DMS 273 treated with DMSO at 0.1 percent for 48 hours (cell line): ENCODE measurements around the gene TBC1D2.
A peak's percentile ranks its signal among the peaks of the same experiment; 100 is the strongest.
"Not testable (repeated sequence)": the region's sequence is repeated elsewhere in the genome, so short reads cannot be mapped to it uniquely, and the experiment has no call there.

Experiments
- DNase-seq: peaks from one replicate; lab custom pipeline; 2025; lab: John Stamatoyannopoulos, UW

TBC1D2 gene, protein sequence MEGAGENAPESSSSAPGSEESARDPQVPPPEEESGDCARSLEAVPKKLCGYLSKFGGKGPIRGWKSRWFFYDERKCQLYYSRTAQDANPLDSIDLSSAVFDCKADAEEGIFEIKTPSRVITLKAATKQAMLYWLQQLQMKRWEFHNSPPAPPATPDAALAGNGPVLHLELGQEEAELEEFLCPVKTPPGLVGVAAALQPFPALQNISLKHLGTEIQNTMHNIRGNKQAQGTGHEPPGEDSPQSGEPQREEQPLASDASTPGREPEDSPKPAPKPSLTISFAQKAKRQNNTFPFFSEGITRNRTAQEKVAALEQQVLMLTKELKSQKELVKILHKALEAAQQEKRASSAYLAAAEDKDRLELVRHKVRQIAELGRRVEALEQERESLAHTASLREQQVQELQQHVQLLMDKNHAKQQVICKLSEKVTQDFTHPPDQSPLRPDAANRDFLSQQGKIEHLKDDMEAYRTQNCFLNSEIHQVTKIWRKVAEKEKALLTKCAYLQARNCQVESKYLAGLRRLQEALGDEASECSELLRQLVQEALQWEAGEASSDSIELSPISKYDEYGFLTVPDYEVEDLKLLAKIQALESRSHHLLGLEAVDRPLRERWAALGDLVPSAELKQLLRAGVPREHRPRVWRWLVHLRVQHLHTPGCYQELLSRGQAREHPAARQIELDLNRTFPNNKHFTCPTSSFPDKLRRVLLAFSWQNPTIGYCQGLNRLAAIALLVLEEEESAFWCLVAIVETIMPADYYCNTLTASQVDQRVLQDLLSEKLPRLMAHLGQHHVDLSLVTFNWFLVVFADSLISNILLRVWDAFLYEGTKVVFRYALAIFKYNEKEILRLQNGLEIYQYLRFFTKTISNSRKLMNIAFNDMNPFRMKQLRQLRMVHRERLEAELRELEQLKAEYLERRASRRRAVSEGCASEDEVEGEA

DNA sequence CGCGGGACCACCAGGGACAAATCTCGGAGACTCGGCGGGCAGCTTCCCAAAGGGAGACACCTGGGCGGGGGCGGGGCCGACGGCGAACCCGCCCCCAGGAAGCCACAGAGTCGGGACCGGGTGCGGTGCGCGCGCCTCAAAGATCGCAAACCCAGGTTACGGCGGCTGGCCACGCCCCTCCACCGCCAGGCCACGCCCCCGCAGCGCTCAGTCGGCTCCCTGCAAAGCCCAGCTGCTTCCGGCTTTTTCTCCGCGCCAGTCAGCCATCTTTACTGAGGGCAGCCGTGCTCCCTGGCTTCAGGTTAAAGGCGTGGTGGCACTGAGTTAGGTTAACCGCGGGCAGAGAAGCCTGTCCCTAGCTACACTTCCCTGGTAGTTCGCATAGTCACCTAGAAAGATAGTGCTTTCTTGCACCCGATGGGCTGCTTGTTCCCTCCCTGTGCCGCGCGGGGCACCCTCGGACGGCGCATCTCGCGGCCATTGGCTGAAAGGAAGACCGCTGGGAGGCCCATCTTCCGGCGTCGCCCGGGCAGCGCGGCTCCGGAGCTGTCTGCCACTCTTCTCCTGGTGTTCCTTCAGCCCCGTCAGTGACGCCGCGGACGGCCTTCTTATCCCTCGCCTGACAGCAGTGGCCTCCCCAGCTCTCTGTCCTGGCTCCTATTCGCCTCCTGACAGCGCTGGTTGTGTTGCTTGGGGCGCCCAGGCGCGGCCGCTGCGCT is at the start of gene TBC1D2:
TSS of gene TBC1D2 (minus strand) at position 72 of the 719 bp plus-strand sequence. CDS start 108 bp downstream, outside the sequence.
- peak; percentile 88 for DNase-seq

DNA sequence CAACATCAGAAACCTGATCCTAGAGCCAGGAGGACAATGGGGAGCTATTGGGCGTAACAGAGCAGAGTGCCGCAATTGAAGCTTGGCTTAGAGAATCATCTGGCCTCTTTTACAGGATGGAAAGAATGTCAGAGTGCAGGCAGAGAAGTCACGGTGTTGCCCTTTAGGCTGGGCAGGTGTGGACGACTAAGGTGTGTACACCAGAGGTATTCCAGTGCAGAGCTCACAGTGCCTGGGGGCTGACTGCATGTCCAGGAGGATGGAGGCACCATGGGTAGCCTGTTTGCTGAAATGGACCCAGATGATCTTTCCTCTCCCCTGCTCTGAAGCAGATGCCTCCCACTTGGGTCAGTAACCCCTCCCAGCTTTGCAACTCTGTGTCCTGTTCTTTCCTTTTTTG is 48.9 kb upstream of the TBC1D2 start:
- no peak for DNase-seq

DNA sequence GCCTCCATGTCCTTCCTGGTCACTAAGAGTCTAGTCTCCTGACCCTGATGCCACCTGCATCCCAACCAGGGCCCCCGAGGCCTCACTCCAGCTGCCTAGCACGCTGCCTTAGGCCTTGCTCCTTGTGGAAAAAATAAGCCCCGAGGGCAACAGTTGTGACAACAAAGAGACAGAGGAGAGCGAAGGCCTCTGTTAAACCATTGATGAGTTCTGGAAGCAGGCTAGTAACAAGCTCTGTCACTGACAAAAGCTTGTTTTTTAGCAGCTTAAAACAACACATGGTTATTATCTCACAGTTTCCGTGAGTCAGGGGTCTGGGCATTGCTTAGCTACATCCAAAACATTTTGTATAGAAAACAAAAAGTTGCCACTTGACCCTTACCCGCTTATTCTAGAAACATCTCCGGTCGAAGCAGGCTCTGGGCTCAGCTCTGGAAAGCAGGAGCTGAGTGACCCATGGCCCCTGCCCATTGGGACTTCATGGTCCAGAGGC is 48.2 kb upstream of the TBC1D2 start:
- no peak for DNase-seq

DNA sequence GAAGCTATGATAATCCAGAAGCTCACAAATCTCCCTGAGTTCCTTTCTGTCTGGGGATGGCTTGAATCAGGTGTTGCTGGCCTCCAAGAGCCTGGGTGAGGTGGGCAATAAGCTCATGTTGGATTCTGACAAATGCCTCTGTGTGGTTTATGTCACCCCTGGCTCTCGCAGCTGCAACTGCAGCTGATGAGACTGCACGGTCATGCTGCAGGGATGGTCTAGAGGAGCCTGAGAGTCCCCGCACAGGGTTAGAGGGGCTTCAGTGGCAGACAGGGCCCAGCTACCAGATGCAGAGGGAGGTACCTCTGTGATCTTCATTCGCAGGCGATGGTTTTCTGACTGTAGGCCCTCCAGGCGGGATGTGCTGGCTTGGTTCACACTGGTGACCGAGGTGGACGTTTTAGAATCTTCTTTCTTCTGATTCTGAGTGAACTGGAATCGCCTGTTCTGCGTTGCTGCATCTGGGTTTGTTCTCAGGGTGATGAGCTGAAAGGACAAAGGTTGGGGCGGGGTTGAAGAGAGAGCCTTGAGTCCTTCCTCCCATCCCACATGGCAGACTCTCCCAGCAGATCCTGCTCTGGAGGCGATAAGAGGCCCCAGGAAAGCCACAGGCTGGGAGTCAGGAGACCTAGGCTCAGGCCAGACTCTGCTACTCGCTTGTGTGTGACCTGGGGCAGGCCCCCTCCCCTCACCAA is 47.6 kb upstream of the TBC1D2 start:
- no peak for DNase-seq

DNA sequence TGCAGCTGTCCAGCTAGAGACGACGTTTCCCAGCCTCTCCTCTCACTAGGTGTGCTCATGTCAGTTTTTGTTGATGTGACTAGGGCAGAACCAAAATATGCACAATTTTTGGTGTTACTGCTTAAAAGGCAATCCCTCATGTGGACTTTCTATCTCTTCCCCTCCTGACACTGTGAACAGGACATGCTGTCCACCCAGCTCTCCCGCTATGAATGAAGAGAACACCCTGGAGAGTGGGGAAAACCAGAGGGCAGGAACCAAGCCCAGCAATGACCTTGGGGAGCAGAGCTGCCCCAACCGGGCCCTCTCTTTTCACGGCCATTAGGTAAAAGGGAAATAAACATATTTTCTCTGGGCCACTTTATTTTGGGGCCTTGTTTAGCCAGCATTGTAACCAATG is 46.7 kb upstream of the TBC1D2 start:
- DNase-seq: no peak

DNA sequence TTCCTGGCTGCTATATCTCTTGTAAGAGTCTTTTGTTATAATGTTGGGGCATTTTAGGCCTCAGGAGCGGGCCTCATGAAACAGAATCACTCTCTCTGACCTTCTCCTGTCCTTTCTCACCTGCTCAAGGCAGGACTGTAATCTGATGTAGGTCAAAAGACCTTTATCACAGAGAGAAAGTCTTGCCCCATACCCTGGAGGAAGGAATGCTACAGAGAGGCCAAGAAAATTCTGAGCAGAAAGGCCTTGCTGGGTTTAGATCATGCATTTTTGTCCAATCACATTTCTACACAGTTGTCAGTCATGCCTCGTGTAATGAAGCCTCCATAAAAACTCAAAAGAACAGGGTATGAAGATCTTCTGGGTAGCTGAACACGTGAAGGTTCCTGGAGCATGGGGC is 45.2 kb upstream of the TBC1D2 start:
- DNase-seq: no peak

DNA sequence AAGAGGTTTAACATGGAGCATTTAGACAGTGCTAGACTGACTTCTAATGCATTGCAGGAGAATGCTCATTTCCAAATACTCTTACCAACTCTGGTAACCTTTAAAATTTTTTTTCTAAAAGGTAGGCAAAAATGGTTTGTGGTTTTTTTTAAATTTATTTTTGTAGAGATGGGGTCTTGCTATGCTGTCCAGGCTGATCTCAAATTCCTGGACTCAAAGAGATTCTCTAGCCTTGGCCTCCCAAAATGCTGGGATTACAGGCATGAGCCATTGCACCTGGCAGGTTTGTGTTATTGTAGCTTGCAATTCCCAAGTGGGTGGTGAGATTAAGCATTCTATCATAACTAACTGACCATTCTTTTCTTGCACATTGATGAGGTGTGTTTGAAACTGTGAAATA is 43.0 kb upstream of the TBC1D2 start:
- no peak for DNase-seq

DNA sequence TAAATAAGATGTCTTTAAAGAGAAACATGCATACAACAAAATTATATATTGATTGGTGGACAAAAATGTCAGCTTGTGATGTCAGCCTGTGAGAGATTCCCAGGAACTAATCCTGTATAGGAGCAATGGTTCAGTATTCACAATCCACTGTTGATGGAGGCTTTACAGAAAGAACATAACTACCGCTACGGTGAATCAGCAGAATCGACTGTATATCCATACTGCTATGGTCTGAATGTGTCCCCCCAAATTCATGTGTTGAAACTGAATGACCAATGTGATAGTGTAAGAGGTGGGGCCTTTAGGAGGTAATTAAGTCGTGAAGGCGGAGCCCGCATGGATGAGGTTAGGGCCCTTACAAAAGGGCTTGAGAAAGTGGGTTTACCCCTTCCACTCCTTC is 40.4 kb upstream of the TBC1D2 start:
- DNase-seq: no peak

DNA sequence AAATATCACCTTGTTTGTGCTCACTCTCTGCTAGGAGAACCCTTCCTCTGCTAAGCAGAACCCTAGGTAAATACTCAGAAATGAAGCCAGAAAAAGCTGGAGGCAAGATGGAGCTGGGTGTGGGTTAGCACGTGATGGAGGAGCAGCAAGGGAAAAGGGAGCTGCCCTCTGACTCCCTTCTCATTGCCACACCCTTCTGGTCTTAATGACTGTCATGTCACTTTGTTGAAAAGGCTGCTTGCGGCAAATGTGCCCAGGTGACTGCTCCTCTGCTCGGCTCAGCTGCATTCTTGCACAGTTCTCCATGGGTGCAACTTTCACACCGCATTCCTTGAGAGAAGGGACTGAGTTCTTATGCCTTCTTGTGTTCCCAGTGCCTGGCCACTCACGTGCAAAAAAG is 36.4 kb upstream of the TBC1D2 start:
- DNase-seq: no peak

DNA sequence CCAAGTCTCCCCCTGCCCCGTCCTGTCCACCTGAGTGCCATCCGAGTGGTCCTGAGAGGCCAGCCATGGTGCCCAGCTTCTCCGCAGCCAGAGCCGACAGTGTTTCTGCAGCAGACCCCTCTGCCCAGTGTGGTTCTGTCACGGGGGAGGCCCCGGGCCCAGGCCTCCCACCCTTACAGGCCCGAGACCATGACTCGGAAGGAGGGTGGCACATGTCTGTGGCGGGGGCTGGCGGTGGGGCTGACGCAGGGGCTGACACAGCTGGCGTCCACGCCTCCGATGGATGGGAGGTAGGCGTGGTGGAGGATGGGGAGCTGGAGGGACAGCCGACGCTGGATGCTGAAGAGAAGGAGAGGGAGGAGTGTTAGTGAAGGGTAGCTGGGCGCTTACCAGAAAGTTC is 35.0 kb upstream of the TBC1D2 start:
- DNase-seq: no peak

DNA sequence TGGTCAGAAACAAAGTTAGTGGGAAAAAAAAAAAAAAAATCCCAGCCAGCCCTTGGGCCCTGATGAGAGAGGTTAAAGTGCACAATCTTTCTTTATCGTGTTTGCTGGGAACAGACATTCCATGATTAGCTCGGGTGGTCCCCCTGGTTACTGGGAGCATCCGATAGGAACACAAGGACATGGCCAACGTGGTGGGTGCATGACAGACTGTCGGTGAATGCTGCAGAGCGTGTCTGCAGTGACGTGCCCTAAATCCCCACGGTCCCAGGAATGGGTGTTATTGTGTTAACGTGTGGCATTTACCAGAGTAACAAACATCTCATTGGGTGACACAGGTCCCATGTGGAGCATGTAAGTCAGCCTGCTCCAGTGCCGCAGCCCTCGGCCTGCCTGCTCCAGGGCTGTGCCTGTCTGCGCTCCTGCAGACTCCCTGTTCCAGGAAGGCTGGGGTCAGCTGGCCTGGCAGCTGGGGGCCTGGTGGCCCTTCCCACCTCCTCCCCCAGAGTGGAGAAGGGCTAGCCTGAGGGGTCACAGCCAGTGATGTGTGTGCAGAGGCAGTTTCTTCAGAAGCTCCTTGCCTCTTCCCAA is 34.3 kb upstream of the TBC1D2 start:
- no peak for DNase-seq

DNA sequence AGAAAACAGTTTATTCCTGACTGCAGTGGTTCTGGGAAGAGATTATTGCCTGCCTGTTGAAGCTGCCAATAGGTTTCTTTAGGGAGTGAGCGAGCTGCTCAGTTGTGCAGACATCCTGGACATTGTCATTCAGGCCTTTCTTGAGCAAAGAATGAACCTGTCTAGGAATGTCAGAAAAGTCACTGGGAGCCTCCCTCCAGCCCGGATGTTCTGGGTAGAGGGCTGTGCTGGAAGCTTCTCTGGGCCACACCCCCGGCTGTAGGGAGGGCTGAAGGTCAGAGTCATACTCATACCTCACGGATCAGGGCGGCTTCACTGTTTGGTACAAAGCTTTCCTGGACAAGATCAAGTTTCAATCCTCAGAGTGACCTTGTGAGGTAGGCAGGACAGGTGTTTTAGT is 33.4 kb upstream of the TBC1D2 start:
- no peak for DNase-seq

DNA sequence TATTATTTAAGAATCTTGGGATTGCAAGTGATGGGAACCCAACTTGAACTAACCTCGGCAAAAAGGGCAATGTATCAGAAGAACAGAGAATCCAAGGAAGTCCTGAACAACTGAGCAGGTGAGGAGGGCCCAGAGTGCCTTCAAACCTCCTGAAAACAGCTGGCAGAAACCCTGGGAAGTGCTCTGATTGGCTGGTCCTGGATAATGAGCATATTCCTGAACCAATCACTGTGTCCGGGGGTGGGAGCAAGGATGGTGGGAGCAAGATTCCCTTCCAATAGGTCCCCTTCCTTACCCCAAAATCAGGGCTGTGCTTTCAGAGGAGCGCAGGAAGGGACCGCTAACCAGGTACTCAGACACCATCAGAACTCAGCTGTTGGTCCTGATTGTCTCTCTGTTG is 31.9 kb upstream of the TBC1D2 start:
- DNase-seq: no peak

DNA sequence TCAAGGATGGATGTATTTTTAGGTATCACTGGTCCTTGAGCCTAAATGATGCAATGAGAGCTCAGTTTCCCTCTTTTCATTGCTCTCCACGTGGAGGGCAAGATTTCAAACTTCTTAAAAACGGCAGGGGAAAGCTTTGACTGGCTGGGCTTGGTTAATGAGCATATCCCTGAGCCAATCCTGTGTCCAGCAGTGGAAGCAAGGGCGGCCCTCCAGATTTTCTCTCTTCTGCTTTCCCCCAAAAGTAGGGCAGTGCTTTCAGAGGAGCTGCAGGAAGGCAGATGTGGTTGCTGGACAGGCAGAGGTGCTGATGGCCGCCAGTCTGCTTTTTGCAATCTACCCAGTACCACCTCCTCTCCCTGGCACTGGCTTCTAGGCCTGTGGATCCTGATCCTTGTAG is 30.0 kb upstream of the TBC1D2 start:
- no peak for DNase-seq

DNA sequence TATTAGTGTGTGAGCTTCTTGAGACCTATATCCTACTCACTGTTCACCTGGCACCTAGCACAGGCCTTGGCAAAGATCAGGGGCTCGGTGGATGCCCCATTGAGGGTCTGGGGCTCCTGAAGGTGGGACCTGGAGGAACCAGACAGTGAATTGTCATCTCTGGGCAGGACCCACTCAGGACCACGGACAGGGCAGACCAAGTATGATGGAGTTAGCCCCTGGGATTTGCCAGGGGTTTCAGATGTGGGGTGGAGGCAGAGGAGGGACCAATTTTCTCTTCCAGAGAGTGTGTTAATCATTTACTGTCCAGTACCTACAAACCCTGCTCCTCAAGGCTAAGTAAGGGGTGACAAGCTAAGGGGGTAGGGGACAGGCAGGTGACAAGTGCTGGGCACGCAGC is 29.3 kb upstream of the TBC1D2 start:
- DNase-seq: no peak

DNA sequence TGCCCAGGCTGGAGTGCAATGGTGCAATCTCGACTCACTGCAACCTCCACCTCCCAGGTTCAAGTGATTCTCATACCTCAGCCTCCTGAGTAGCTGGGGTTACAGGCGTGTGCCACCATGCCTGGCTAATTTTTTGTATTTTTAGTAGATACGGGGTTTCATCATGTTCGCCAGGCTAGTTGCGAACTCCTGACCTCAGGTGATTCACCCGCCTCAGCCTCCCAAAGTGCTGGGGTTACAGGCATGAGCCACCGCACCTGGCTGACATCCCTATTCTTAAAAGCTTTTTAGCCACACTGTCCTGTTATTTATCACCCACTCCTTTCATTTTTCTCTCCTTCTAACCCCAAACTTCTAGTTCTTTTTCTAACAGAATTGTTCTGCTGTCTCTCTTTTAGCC is 27.7 kb upstream of the TBC1D2 start:
- not testable (repeated sequence) for DNase-seq

DNA sequence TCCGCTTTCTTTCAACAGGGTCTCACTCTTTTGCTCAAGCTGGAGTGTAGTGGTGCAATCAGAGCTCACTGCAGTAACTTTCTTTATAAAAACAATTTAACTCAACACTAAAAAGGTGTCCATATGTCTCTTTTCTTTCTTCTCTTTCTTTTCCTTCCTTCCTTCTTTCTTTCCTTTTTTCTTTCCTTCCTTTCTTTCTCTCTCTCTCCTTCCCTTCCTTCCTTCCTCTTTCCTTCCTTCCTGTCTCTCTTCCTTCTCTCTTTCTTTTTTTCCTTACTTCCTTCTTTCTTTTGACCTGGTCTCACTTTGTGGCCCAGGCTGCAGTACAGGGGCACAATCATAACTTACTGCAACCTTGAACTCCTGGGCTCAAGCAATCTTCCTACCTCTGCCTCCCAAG is 25.8 kb upstream of the TBC1D2 start:
- no peak for DNase-seq

DNA sequence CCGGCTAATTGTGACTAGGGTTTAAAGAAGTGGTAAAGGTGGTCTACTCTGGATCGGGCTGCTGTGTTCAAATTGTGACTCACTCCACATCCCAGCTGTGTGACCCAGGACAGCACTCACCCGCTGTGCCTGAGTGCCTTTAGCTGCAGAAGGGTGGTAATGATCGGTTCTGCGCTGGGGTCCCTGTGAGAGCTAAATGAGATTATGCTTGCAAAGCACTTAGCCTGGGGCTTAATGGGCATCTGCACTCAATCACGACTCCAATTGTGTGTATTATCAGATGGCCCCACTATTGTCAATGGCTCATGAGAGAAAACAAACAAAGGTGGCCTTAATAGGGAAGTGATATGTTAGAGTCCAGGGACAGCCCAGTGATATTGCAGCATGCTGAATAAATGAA is 25.1 kb upstream of the TBC1D2 start:
- DNase-seq: no peak

DNA sequence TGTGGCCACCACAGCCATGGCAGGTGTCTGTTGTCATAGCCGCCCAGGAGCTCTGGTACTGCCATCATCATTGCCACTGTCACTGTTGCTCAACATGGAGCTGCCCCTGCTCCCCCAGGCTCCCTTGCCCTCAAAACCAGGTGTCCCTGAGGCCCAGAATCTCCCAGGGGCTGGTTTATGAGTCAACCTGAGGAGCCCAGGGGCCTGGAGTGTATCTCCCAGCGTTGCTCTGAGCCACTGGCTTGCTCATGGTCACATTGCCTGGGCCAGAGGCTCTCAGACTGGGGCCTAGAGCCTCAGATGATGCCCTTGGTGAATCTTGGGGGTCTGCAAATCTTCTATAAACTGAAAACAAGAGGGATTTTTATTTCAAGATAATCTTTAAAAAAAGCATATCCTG is 24.7 kb upstream of the TBC1D2 start:
- no peak for DNase-seq

DNA sequence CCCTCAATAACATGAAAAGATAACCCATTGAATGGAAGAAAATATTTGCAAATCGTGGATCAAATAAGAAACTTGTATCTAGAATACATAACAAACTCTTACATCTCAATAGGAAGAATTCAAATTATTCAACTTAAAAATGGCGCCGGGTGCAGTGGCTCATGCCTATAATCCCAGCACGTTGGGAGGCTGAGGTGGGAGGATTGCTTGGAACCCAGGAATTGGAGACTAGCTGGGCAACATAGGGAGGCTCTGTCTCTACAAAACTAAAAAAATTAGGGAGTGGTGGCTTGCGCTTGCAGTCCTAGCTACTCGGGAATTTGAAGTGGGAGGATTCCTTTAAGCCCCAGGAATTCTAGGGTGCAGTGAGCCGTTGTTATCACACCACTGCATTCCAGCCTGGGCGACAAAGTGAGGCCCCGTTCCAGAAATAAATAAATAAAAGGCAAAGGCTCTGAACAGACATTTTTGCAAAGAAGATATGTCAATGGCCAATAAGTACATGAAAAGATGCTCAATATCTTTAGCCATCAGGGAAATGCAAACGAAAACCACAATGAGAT is 21.5 kb upstream of the TBC1D2 start:
- no peak for DNase-seq

DNA sequence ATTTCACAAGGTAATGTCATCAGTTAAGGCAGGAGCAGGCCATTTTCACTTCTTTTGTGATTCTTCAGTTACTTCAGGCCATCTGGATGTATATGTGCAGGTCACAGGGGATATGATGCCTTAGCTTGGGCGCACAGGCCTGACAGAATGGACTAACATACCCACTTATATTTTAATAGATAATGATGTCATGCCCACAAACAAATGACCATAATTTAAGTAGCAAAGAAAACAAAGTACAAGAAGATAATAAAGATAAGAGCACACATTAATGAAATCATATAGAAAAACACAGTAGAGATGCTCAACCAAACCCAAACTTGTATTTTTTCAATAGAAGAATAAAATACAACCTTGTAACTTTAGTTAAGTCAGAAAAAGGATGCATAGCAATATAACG is 19.7 kb upstream of the TBC1D2 start:
- DNase-seq: no peak
